Activated CD8-positive, alpha-beta T cell treated with anti-CD3 and anti-CD28 coated beads, Interleukin-2, amount 10 ng/mL, durations not matched to agents 7 days and 5 days (primary cell): ENCODE results near the gene SALL3. TPM values are rescaled to one million over a fixed set of nuclear protein-coding genes. Genes with fewer than 3 reads are reported as not detected.
A peak's percentile ranks its signal among the peaks of the same experiment; 100 is the strongest.

Source experiments
- ATAC-seq: fragments of 150-1000 bp; cut with Tn5 transposase; one replicate; pipeline ENCODE4 v1.10.0; 2021; ENCODE audit warnings: moderate library complexity
- CTCF ChIA-PET: fragments of 350-600 bp; sonication (Branson Sonifier 250); formaldehyde crosslinking; loops from one replicate; lab custom pipeline; 2021; ENCODE audit warnings: antibody characterized with exemption; lab: Charles Lee
- POLR2A ChIA-PET: fragments of 350-600 bp; sonication (Branson Sonifier 250); formaldehyde crosslinking; loops from one replicate; lab custom pipeline; 2021; ENCODE audit warnings: antibody characterized with exemption; lab: Charles Lee
- DNase-seq: peaks from one replicate; pipeline ENCODE4 v3.0.0-alpha.2; 2020
- H3K27ac Mint-ChIP-seq: one replicate; pipeline ENCODE4 v1.8.0; 2021; ENCODE audit warnings: mild to moderate bottlenecking, mixed read lengths
- H3K27me3 Mint-ChIP-seq: one replicate; pipeline ENCODE4 v1.8.0; 2021; ENCODE audit warnings: low read depth, mixed read lengths
- H3K36me3 Mint-ChIP-seq: one replicate; pipeline ENCODE4 v1.8.0; 2021; ENCODE audit warnings: low read depth, mixed read lengths
- H3K4me1 Mint-ChIP-seq: one replicate; pipeline ENCODE4 v1.8.0; 2021; ENCODE audit warnings: low read depth, mixed read lengths
- H3K4me3 Mint-ChIP-seq: one replicate; pipeline ENCODE4 v1.8.0; 2021; ENCODE audit warnings: mild to moderate bottlenecking, mixed read lengths
- H3K9me3 Mint-ChIP-seq: one replicate; pipeline ENCODE4 v1.8.0; 2022; ENCODE audit warnings: mixed read lengths; ENCODE audit not compliant: insufficient read depth
- total RNA-seq, 2 experiments: library from RNA; stranded (reverse); gene quantifications; one replicate each; pipeline ENCODE4 v1.2.3, GENCODE V29; 2021

The SALL3 gene
- total RNA-seq, 2 experiments from 2014 or later = not detected

DNA sequence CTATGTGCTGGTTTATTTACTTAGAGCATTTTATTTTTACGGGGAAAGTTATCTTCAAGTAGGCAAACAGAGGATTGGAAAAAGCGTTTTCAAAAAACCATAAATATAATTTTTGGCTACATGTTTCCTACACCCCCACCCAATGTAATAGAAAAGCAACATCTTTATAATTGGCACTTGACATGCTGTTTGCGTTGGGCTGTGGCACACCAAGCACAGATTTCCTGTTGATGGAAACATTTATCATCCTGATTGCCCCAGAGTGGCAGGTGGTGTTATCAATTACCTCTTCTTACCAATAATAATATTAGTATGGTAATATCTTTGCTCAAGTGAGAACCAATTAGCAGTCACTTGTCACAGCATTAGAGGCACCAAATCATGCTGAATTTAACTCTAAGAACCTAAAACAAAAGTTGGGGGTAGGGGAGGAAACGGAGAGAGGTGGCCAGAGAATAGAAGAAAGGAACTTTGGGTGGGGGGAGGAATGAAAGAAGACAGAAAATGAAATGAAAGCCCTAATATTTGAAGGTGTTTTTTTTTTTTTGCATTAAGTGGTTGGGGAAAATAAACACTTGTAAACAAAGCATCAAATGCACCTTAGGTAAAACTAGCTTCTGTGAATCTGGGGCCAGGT lies 3.8 kb upstream of the SALL3 start:
- H3K27ac Mint-ChIP-seq = no peak overlapping the region
- H3K27me3 Mint-ChIP-seq = peaks cover 59% of the 10 kb centered on the region
- ATAC-seq = no peak
- H3K4me3 Mint-ChIP-seq = no peak overlapping the region
- H3K36me3 Mint-ChIP-seq = peaks cover 9% of the 10 kb centered on the region
- peaks cover 11% of the 10 kb centered on the region for H3K4me1 Mint-ChIP-seq
- POLR2A ChIA-PET = no interaction called here
- CTCF ChIA-PET = no interaction called here
- no peaks in the 10 kb centered on the region for H3K9me3 Mint-ChIP-seq
- DNase-seq = no peak

DNA sequence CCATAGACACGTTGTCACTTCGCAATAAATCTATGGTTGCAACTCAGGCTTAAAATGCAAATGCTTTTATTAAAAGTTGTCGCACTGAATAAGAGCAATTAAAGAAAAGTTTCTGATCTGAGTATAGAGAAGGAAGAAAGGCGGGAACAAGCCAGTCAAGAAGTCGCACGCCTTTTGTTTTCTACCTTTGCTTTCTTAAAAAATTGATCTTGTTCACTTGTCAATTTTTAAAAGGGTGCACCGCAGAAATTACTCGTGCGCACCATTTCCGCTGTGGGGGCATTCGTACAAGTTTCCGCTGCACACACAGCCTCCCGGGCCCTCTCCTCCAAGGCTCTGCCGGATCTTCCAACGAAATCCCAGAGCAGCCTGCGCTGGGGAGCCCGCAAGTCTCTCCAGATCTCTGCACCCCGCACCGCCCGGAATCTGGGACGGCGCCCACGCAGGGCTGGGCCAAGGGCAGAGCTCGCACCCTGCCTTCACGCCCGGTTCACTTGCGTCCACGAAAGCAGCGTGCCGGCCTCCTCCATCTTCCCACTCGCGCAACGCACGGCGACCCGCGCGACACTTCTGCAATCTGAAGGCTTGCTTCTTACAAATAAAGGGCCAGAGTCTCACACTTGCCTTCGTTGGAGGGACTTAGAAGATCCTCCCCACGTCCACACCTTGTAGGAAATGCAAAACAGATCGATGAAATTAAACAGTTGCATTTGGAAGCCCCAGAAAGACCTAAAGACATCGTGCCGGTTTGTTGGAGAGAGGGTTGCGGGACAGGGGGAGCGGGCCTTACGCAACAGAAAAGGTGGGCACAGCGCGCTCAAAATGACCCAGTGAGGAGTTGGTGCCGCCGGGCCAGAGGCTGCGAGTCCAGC lies 2.6 kb upstream of the SALL3 start:
- peak overlapping the region; percentile 18 for H3K4me3 Mint-ChIP-seq
- DNase-seq (no peak), ATAC-seq (no peak)
- H3K36me3 Mint-ChIP-seq = peaks cover 13% of the 10 kb centered on the region
- H3K27me3 Mint-ChIP-seq = peaks cover 58% of the 10 kb centered on the region
- ChIA-PET CTCF (no interaction called here), POLR2A (no interaction called here)
- peak overlapping the region; percentile 57 for H3K27ac Mint-ChIP-seq
- H3K9me3 Mint-ChIP-seq = peaks cover 6% of the 10 kb centered on the region
- peaks cover 11% of the 10 kb centered on the region for H3K4me1 Mint-ChIP-seq

DNA sequence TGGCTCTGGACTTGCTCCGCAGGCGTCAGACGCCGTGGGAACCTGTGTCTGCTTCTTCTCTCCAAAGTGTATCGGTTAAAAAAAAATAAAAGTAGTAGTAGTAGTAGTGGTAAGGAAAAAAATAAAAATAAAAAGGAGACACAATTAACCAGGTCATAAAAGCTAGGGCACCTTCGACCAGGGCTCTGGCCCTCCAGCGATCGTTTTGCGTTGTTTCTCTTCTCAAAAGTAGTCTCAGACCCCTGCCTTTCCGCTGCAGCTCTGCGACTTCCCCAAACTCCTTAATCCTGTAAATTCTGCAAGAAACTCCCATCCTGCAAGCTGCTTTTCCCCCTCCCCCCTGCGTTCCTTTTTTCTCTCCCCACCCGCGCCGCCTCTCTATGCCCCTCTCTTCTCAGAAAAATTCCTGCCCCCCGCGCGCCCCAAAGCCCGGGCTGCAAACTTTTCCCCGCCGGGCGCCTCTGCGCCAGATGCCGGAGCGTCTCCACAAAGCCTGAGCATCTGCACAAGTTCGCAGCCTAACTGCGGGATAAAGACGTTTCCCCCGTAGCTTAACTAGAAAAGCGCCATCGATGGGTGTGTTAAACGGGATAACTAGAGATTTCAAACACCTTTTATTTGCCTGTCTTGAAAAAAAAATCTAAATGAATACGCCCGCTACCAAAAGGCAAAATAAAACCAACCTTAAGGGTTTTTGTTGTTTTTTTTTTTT lies 1.8 kb upstream of the SALL3 start:
- Mint-ChIP-seq H3K9me3 (peaks cover 6% of the 10 kb centered on the region), H3K27ac (peak overlapping the region; percentile 57), H3K27me3 (peaks cover 58% of the 10 kb centered on the region), H3K36me3 (peaks cover 13% of the 10 kb centered on the region), H3K4me3 (peak overlapping the region; percentile 57), H3K4me1 (peaks cover 11% of the 10 kb centered on the region)
- ATAC-seq (no peak), DNase-seq (no peak)
- POLR2A ChIA-PET = no interaction called here
- CTCF ChIA-PET = no interaction called here

DNA sequence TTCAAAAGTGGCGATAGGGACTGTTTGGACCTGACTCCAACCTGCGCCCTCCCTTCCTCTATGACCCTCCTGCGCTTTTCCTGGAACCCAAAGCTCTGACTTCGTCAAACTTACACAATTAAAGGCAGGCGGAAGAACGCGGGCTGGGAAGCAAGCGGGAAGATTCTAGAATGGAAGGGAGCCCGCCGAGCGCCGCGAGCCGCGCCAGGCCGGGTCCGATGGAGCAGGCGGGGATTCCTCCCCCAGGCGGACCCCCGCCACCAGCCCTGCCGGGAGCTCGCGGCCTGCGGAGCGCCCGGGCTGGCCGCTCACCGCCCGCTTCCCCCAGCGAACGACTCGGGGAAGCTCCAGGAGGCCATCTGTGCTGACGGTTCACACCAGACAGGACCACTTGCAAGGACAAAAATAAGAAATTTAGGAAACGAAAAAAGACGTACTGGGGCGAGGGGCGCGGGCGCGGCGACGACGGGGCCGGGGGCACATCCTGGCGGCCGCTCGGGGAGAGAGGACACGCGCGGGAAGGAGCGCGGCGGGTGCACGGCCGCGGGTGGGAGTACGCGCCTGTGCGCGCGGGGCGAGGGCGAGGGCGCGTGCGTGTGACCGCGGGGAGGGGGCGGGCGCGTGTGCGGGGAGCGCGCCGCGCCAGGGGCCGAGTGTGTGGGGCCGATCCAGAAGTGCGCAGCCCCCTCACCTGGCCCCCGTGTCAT lies 1.1 kb upstream of the SALL3 start:
- ChIA-PET POLR2A (no interaction called here), CTCF (no interaction called here)
- Mint-ChIP-seq H3K9me3 (peaks cover 6% of the 10 kb centered on the region), H3K36me3 (peaks cover 13% of the 10 kb centered on the region), H3K4me1 (peaks cover 11% of the 10 kb centered on the region), H3K4me3 (peak overlapping the region; percentile 57), H3K27me3 (peaks cover 57% of the 10 kb centered on the region), H3K27ac (peak overlapping the region; percentile 50)
- no peak for DNase-seq
- ATAC-seq = no peak

DNA sequence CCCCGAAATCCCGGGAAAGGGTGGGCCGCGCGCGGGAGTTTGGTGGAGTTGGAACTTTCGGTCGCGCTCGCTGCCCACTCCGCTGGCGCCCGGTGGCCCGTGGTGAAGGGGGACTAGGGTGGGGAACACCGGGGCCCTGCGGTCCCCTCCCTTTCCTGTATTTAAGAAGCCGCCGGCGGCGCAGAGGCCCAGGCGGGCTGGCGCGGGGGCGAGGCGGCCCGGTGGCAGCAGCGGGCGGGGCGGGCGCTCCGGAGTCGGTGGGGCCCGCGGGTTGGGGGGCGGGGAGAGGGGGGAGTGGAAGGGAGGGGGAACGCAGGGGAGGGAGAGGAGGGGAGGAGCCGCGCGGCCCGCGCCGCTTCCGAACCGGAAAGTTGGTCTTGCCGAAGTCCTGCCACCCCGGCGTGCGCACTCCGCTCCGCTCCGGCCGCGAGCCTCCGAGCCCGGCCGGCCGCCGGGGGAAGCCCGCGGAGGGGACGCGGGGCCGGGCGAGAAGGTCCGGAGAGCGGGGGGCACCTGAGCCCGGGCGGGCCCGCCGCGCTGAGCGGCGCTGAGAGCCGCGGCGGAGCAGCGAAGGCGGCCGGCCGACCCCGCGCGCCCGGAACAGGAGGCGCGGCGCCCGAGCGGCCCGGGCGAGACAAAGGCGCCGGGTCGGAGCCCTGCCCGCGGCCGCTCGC lies 425 bp upstream of the SALL3 start:
- no peak overlapping the region for H3K27ac Mint-ChIP-seq
- CTCF ChIA-PET = no interaction called here
- peaks cover 13% of the 10 kb centered on the region for H3K36me3 Mint-ChIP-seq
- peaks cover 6% of the 10 kb centered on the region for H3K9me3 Mint-ChIP-seq
- DNase-seq = no peak
- H3K4me3 Mint-ChIP-seq = no peak overlapping the region
- POLR2A ChIA-PET = no interaction called here
- H3K27me3 Mint-ChIP-seq = peaks cover 62% of the 10 kb centered on the region
- no peak for ATAC-seq
- peaks cover 11% of the 10 kb centered on the region for H3K4me1 Mint-ChIP-seq

DNA sequence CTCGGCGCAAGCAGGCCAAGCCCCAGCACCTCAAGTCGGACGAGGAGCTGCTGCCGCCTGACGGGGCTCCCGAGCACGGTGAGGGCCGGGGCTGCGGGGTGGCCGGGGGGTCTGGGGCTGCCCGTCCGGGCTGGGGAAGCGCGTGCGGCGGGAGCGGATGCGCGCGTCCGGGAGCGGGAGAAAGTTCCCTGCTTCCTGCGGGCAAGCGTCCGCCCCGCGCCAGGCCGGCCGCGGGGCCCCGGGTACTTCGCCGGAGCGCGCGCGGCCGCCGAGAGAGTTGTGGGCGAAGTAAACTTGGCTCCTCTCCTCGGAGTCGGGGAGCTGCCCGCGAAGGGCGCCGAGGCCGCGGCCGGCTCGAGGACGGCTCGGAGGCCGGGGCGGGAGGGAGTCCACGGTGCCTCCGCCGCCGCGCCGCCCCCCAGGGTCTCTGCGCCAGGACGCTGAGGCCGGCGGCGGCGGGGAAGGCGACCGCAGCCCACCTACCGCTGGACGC lies 707 bp downstream of the SALL3 start:
- H3K4me3 Mint-ChIP-seq = no peak overlapping the region
- H3K27ac Mint-ChIP-seq = no peak overlapping the region
- CTCF ChIA-PET = no interaction called here
- ATAC-seq = no peak
- H3K36me3 Mint-ChIP-seq = peaks cover 10% of the 10 kb centered on the region
- H3K4me1 Mint-ChIP-seq = peaks cover 8% of the 10 kb centered on the region
- peaks cover 61% of the 10 kb centered on the region for H3K27me3 Mint-ChIP-seq
- POLR2A ChIA-PET = no interaction called here
- H3K9me3 Mint-ChIP-seq = peaks cover 6% of the 10 kb centered on the region
- no peak for DNase-seq

DNA sequence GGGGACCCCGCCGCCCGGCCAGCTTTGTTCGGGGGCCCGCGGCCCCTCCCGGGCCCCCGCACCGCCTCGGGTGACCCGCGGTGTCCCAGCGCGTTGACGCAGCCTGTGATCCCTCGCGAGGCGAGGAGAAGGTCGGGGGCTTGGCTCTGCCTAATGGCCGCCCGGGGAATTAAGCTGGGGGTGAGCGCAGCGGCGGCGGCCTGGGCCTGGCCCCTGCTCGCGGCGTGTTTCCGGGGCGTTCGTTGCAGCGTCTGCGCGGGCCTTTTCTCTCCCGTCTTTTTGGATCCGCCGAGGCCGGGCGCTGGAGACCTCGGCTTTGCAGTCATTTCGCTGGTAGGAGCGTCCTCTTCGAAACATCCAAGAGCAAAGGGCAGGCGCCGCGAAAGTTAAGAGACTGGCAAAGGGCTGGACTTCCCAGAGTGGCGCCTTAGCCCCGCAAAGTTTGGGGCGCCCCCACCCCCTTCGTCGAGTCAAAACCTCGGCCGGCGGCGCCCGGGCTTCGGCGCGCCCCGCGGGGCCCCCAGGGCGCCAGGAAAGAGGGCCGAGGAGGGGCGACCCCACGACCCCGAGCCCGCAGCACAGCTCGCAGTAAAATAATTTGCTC lies 1.3 kb downstream of the SALL3 start:
- ATAC-seq = no peak
- peaks cover 61% of the 10 kb centered on the region for H3K27me3 Mint-ChIP-seq
- H3K4me1 Mint-ChIP-seq = peaks cover 8% of the 10 kb centered on the region
- ChIA-PET POLR2A (no interaction called here), CTCF (no interaction called here)
- no peak overlapping the region for H3K4me3 Mint-ChIP-seq
- no peak for DNase-seq
- H3K27ac Mint-ChIP-seq = no peak overlapping the region
- H3K36me3 Mint-ChIP-seq = peaks cover 10% of the 10 kb centered on the region
- peaks cover 6% of the 10 kb centered on the region for H3K9me3 Mint-ChIP-seq

DNA sequence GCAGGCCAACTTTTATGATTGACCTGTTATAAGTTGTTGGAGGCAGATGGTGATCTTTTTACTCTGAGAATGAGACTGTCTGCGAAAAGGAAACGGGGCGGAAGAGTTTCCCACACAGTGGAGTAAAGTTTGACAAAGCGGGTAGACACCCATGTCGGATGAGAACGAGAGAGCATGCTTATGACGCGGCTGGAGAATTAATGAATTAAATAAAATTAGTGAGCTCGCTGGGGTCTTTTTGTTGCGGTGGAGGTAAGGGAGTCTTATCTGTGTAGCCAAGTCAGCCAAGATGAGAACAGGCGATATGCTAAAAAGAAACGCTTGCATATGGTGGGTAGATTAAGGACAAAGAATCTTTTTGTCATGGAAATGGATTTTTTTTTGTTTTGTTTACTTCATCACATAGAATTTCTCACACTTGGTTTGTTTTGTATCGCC lies 1.8 kb downstream of the SALL3 start:
- no peak for DNase-seq
- ATAC-seq = no peak
- Mint-ChIP-seq H3K27ac (peak overlapping the region; percentile 65), H3K9me3 (peaks cover 6% of the 10 kb centered on the region), H3K4me1 (peaks cover 8% of the 10 kb centered on the region), H3K27me3 (peaks cover 61% of the 10 kb centered on the region), H3K4me3 (peak overlapping the region; percentile 47), H3K36me3 (peaks cover 10% of the 10 kb centered on the region)
- ChIA-PET POLR2A (no interaction called here), CTCF (no interaction called here)

DNA sequence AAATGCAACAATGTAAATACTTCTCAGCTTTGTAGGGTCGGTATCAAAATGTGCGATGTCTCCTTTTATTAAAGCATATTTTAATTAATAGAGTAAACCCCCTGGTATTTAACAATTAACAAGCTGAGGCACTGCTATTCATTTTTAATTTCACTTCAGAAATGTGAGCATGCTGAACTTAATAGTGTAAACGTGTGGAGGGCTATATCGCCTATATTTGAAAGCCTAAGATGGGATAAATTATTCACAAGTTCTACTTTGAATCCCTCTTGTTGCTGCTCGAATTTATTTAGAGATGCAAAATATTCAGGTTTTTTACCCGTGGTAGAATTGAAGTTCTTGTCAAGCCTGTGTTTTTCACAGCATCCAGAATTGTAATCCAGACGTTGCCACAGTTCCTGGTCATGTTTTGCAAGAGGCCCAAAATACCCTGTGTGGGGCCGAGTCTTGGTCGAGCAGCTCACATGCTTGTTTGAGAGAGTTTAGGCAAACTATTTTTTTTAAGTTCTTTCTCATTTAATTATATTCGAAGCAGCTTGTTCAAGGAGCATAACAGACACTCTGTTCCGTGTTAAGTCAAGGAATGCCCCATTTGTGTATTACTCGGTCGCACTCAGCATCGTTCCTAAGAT lies 2.5 kb downstream of the SALL3 start:
- Mint-ChIP-seq H3K9me3 (peaks cover 6% of the 10 kb centered on the region), H3K27ac (no peak overlapping the region)
- CTCF ChIA-PET = no interaction called here

DNA sequence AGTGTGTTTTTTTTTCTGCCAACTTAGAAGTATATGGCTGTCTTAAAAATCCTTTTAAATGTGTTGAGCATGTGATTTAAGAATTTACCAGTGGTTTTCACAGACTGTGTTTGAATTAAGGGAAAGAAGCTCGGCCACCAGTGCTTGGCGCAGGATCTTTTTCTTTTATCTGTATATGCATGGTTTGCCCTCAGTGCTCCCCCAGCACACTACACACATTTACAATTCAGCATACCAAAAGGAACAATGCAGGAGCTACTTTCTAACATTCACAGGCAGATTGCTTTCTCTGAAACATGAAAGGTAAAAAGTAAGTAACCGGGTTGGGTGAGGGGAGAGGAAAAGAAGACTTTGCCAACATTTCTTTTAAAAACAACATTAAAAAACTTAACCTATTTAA lies 3.9 kb downstream of the SALL3 start:
- Mint-ChIP-seq H3K4me1 (no peaks in the 10 kb centered on the region), H3K27ac (no peak overlapping the region), H3K36me3 (peaks cover 4% of the 10 kb centered on the region), H3K27me3 (peaks cover 52% of the 10 kb centered on the region), H3K4me3 (no peak overlapping the region), H3K9me3 (peaks cover 6% of the 10 kb centered on the region)
- ATAC-seq (no peak), DNase-seq (no peak)
- ChIA-PET CTCF (no interaction called here), POLR2A (interaction anchor here (0.9 kb wide), 1 partner anchor 27 kb away, joined by 3 read pairs; no protein-coding TSS in a partner anchor)

More for the DNA sequence above, 2.5 kb downstream of the SALL3 start:
- Mint-ChIP-seq H3K4me3 (no peak overlapping the region), H3K36me3 (peaks cover 9% of the 10 kb centered on the region), H3K27me3 (peaks cover 55% of the 10 kb centered on the region), H3K4me1 (peaks cover 7% of the 10 kb centered on the region)
- ATAC-seq (no peak), DNase-seq (no peak)
- POLR2A ChIA-PET = no interaction called here
